ENCODE results near the gene ASPSCR1.

GRCh38 chr17:81967244-81967532 is 10.2 kb upstream of the ASPSCR1 start:
- TF ChIP-seq CTCF (IDR thresholded peaks at IDR 0.05) (no peak), POLR2A (IDR thresholded peaks at IDR 0.05) (no peak)

Measured in testis (tissue), 2 donors.